ENCODE data around the gene PDE9A. TPM values are rescaled to one million over a fixed set of nuclear protein-coding genes. Genes with fewer than 3 reads are reported as not detected.

PDE9A gene
- total and polyA plus RNA-seq, 2 donors (not counting 3 experiments of a cell fraction or from before 2014, with no cell fraction given): 0.28 to 2.2 TPM

DNA sequence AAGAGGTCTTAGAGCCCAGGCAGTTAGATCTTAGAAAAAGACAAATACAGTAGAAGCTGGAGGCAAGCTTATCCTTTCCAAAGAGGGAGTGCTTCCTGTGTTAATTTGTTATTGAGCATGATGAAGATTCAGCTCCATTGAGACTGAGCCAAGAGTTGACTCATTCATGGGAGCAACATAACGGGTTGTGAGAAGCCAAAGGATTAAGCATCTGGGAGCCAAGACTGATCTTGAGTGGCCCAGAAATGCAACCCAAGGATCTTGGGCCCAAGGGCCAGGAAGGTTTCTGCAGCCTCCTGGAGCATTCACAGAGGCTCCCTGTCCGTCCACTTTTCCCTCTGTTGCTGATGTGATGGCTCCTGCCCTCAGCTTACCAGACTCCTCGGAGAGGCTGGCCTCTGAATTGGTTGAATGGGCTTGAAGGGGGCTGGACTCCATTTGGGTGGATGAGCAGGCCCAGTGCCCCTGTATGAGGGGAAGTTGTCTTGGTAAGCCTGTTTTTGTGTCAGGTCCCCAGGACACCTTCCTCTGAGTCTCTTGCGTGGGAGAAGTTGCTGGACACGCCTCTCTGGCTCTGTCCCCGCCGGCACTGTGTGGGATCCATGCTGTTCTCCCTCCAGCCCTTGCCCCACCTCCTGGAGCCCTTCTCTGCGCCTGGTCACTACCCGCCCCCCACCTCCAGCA, 42.4 kb downstream of the PDE9A start:
- CTCF ChIA-PET: no interaction called here
- no peak overlapping the region for H3K9ac ChIP-seq (replicated peaks; ENCODE audit: extremely low read depth, insufficient read depth, low read length)
- no peak overlapping the region for H3K4me2 ChIP-seq (ENCODE audit: insufficient read depth, low read length)
- no peaks in the 10 kb centered on the region for H3K36me3 ChIP-seq (ENCODE audit: control insufficient read depth in 2 of 2, extremely low read depth in 1 of 2, insufficient read depth in 2 of 2, low read length in 2 of 2)
- no TSS peak for BruUV-seq (replicated peaks)
- H3K27ac ChIP-seq (ENCODE audit: insufficient read depth, low read depth, low read length): no peak overlapping the region
- H2AFZ ChIP-seq (ENCODE audit: low read depth, low read length): no peak overlapping the region
- no peaks in the 10 kb centered on the region for H3K9me3 ChIP-seq (replicated peaks; ENCODE audit: control insufficient read depth, insufficient read depth, low read length)
- no peaks in the 10 kb centered on the region for H3K9me1 ChIP-seq (replicated peaks; ENCODE audit: control insufficient read depth, extremely low read depth, insufficient read depth, low read length)
- H3K4me1 ChIP-seq (ENCODE audit: control insufficient read depth, extremely low read depth, insufficient read depth, low read length): no peaks in the 10 kb centered on the region
- TF ChIP-seq EZH2 (IDR thresholded peaks at IDR 0.05; ENCODE audit: borderline replicate concordance, low read depth, low read length, severe bottlenecking) (no peak), JUN (IDR thresholded peaks at IDR 0.05; ENCODE audit: borderline replicate concordance, insufficient read depth, insufficient read length, low read depth) (no peak), MYC (IDR thresholded peaks at IDR 0.05; ENCODE audit: low read depth, low read length) (no peak), POLR2A (IDR thresholded peaks at IDR 0.05; ENCODE audit: low read depth, low read length) (no peak), CTCF (IDR thresholded peaks at IDR 0.05; ENCODE audit: extremely low read depth in 1 of 2, insufficient read depth in 1 of 2, low read depth in 1 of 2, low read length in 2 of 2) (no peak), POLR2AphosphoS5 (IDR thresholded peaks at IDR 0.05; ENCODE audit: insufficient read depth, low read depth, low read length) (no peak), FOS (IDR thresholded peaks at IDR 0.05; ENCODE audit: borderline replicate concordance, insufficient read depth, low read length) (no peak)
- TF ChIP-seq, protein P1, sequence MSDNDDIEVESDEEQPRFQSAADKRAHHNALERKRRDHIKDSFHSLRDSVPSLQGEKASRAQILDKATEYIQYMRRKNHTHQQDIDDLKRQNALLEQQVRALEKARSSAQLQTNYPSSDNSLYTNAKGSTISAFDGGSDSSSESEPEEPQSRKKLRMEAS (IDR thresholded peaks at IDR 0.05; ENCODE audit: insufficient read depth, insufficient read length): no peak
- no peaks in the 10 kb centered on the region for H4K20me1 ChIP-seq (replicated peaks; ENCODE audit: control insufficient read depth, extremely low read depth, insufficient read depth, low read length)
- H3K27me3 ChIP-seq (ENCODE audit: control insufficient read depth in 2 of 2, insufficient read depth in 2 of 2, low read length in 2 of 2): no peaks in the 10 kb centered on the region
- FAIRE-seq (no peak), DNase-seq (ENCODE audit: low read depth, low spot score) (no peak)
- intact Hi-C loops (cut with micrococcal nuclease) (no loop called here), dilution Hi-C loops (cut with MboI; ENCODE audit: extremely low pct_ligation_motif_present, low sequenced_read_pairs) (no loop called here)
- POLR2A ChIA-PET: no interaction called here
- no peaks in the 10 kb centered on the region for H3K79me2 ChIP-seq (ENCODE audit: control insufficient read depth, insufficient read depth, low read length)
- H3K4me3 ChIP-seq (replicated peaks in 1 of 3; ENCODE audit: insufficient read depth in 1 of 3, low read depth in 1 of 3, low read length in 3 of 3): no peak overlapping the region
